Ishikawa (cell line): ENCODE measurements around the gene RALGPS1.

ENCODE experiments used
- CEBPB ChIP-seq: IDR thresholded peaks from 2 replicates; pipeline ENCODE4 v1.6.1; 2012
- CREB1 ChIP-seq: IDR thresholded peaks from 2 replicates; pipeline ENCODE4 v1.6.1; 2012; ENCODE audit warnings: low read depth
- EGR1 ChIP-seq: IDR thresholded peaks from 2 replicates; pipeline ENCODE4 v1.6.1; 2012
- EP300 ChIP-seq: IDR thresholded peaks from 2 replicates; pipeline ENCODE4 v1.6.1; 2012; ENCODE audit warnings: borderline replicate concordance
- FOXM1 ChIP-seq: IDR thresholded peaks from 2 replicates; pipeline ENCODE4 v1.6.1; 2012; ENCODE audit warnings: low read depth, borderline replicate concordance
- MAX ChIP-seq: IDR thresholded peaks from 2 replicates; pipeline ENCODE4 v1.6.1; 2012
- NFIC ChIP-seq: IDR thresholded peaks from 2 replicates; pipeline ENCODE4 v1.6.1; 2012
- RAD21 ChIP-seq: IDR thresholded peaks from 2 replicates; pipeline ENCODE4 v1.6.1; 2012; ENCODE audit warnings: low read depth
- REST ChIP-seq: IDR thresholded peaks from 2 replicates; pipeline ENCODE4 v1.6.1; 2012; ENCODE audit warnings: low read depth, mild to moderate bottlenecking
- TAF1 ChIP-seq: IDR thresholded peaks from 2 replicates; pipeline ENCODE4 v1.6.1; 2012; ENCODE audit warnings: low read depth, mild to moderate bottlenecking
- TCF12 ChIP-seq: IDR thresholded peaks from 2 replicates; pipeline ENCODE4 v1.6.1; 2012; ENCODE audit warnings: low read depth
- TEAD4 ChIP-seq: IDR thresholded peaks from 2 replicates; pipeline ENCODE4 v1.6.1; 2012
- USF1 ChIP-seq: IDR thresholded peaks from 2 replicates; pipeline ENCODE4 v1.6.1; 2012
- YY1 ChIP-seq: IDR thresholded peaks from 2 replicates; pipeline ENCODE4 v1.6.1; 2012; ENCODE audit warnings: low read depth
- ZBTB7A ChIP-seq: IDR thresholded peaks from 2 replicates; pipeline ENCODE4 v1.6.1; 2012; ENCODE audit warnings: low read depth

RALGPS1 gene

GRCh38 chr9:127263237-127263636, 348.7 kb downstream of the RALGPS1 start:
- TF ChIP-seq CEBPB (no peak), TAF1 (no peak), FOXM1 (no peak), MAX (no peak), RAD21 (no peak)

- TF ChIP-seq TCF12 (no peak), REST (no peak), FOXM1 (no peak), TAF1 (no peak), ZBTB7A (no peak), EGR1 (no peak), EP300 (no peak), CEBPB (no peak), TEAD4 (no peak), MAX (no peak), YY1 (no peak), CREB1 (no peak), RAD21 (no peak), NFIC (no peak)
These were observed 349.1 kb downstream of the RALGPS1 start for GRCh38 chr9:127263664-127264063.

GRCh38 chr9:127264462-127265219, 350.1 kb downstream of the RALGPS1 start, which contains the start of gene GARNL3:
Gene GARNL3, plus strand, starts transcription at chr9:127264774. Its CDS starts 104 bp downstream, at chr9:127264878.
- TF ChIP-seq YY1 (no peak), TEAD4 (no peak), MAX (no peak), TCF12 (no peak), USF1 (no peak), NFIC (no peak), CEBPB (no peak)

GRCh38 chr9:127267793-127268525, 353.4 kb downstream of the RALGPS1 start:
- TF ChIP-seq USF1 (no peak), NFIC (no peak), REST (no peak), ZBTB7A (no peak), TAF1 (no peak), CEBPB (no peak), TCF12 (no peak), TEAD4 (no peak), MAX (no peak), CREB1 (no peak), EP300 (no peak), EGR1 (no peak), RAD21 (no peak), FOXM1 (no peak), YY1 (no peak)

- TF ChIP-seq EGR1 (no peak), EP300 (no peak), TEAD4 (no peak), YY1 (no peak), CREB1 (no peak), CEBPB (no peak), FOXM1 (no peak), ZBTB7A (no peak), TAF1 (no peak), REST (no peak), NFIC (no peak), MAX (no peak), TCF12 (no peak), RAD21 (no peak)
These were observed 354.9 kb downstream of the RALGPS1 start for GRCh38 chr9:127269449-127269848.
